DMS153 treated with DMSO at 0.1 percent for 48 hours (cell line): ENCODE measurements around the gene IFIT3.
"Not testable (repeated sequence)": the region's sequence is repeated elsewhere in the genome, so short reads cannot be mapped to it uniquely, and the experiment has no call there.

Experiments used
- DNase-seq: peaks from one replicate; lab custom pipeline; 2025; ENCODE audit not compliant: unreplicated experiment; lab: John Stamatoyannopoulos, UW

Gene IFIT3, protein sequence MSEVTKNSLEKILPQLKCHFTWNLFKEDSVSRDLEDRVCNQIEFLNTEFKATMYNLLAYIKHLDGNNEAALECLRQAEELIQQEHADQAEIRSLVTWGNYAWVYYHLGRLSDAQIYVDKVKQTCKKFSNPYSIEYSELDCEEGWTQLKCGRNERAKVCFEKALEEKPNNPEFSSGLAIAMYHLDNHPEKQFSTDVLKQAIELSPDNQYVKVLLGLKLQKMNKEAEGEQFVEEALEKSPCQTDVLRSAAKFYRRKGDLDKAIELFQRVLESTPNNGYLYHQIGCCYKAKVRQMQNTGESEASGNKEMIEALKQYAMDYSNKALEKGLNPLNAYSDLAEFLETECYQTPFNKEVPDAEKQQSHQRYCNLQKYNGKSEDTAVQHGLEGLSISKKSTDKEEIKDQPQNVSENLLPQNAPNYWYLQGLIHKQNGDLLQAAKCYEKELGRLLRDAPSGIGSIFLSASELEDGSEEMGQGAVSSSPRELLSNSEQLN

GRCh38 chr10:89327803-89328441, at the start of gene IFIT3:
Gene IFIT3 (plus strand): TSS chr10:89327997. CDS start chr10:89328074, 77 bp downstream.
- peak; percentile 32 for DNase-seq

DNA sequence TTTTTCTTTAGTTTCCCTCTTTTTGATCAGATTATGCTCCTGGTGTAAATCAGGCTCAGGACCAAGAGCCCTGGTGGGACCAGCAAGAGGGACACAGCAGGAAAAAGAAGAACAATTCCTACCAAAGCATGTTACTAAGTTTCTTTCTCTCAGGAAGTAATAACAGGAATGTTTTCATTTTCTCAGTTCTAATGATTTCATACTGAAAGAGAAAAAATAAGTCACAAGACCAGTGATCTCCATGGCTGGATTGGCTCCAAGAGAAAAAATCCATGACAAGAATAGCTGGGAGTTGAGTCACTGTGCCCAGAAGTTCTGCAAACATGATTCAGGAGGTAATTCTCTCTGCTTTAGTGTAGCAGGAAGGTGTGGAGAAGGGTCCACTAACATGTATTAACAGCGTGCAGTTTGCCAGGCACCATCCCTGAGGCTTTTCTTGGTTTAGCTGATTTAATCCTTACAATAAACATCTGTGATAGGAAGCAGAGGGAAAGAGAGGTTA, 49.7 kb upstream of the IFIT3 start:
- no peak for DNase-seq

GRCh38 chr10:89278900-89279392, 48.9 kb upstream of the IFIT3 start:
- no peak for DNase-seq

- no peak for DNase-seq
Observed at GRCh38 chr10:89279421-89279869, 48.4 kb upstream of the IFIT3 start.

DNA sequence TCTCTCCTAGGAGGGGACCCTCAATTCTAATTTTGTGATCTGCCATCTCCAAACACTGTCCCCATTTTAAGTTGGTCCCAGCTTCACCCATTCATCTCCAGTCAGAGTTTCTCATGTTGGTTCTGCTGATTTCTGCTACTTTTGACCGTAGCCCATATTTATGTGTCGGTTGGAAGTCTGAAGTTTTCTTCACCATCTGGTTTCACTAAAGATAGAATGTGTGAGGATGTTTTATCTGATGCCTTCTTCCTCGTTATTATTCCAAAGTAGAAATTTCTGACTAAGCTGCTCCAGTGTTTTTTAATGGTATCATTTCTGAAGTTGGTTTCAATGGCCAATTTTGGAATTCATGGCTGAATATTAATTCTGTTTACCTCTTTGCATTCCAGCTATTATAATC, 47.3 kb upstream of the IFIT3 start:
- no peak for DNase-seq

DNA sequence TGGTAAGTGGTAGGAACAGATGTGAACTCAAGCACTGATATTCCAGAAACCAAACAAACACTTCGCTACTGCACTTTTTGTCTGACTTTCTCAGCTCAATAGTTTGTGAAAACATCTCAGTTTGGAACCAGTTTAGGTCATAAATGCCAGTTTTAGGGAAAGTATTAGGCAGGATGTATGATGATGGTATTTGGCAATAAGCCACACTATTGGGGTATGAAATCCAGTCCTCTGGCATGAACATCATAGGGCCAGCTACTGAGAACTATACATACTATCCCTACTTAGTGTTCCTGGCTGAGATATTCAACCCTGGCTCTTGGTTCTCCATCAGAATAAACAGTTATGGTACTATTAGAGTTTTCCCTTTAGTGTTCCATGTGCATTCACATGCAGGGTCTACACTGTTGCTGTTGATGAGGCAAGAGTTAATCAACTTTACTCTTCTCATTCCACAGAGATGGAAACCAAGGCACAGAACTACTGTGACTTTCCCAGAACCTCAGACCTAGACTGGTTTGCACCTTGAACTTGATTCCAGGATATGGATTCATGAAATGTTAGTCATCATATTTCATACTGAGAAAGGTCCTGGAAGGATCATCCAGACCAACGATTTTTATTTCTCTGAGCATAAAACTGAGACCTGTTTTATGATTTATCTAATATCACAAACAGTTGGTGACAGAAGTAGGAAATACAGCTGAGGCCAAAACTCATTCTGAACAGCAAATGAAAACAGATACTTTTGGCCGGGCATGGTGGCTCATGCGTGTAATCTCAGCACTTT, 46.0 kb upstream of the IFIT3 start:
- no peak for DNase-seq

GRCh38 chr10:89283025-89283935, 44.5 kb upstream of the IFIT3 start:
- DNase-seq, result peak; percentile 75

DNA sequence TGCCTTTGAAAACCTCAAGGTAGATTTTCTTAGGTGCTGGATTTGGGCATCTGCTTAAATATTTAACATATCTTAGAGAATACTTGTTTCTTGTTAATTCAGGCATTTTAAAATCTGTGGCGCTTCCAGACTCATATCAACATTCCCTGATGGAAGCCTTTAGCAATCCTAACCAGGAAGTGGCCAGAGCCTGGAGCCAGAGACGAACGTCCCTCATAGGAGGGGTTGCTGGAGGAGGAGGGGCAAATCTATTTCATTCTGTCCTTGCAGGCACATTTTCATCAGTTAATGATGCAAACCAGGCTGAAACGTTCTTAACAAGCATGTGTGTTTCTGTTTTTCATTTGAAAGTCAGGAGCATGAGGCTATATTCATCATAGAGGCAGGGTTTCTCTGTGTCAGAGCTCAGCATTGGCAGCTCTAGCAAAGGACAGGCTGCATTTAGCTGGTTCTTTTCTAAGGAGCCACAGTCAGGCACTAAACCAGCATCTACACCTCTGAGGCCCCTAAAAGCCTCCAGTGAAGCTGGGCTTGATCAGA, 43.8 kb upstream of the IFIT3 start:
- DNase-seq, result peak; percentile 75

DNA sequence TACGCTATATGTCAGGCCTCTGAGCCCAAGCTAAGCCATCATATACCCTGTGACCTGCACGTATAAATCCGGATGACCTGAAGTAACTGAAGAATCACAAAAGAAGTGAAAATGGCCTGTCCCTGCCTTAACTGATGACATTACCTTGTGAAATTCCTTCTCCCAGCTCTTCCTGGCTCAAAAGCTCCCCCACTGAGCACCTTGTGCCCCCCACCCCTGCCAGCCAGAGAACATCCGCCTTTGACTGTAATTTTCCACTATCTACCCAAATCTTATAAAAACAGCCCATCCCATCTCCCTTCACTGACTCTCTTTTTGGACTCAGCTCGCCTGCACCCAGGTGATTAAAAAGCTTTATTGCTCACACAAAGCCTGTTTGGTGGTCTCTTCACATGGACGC, 43.1 kb upstream of the IFIT3 start:
- DNase-seq, result not testable (repeated sequence)

GRCh38 chr10:89285303-89285702, 42.5 kb upstream of the IFIT3 start:
- not testable (repeated sequence) for DNase-seq

- DNase-seq, result no peak
Observed at GRCh38 chr10:89294721-89295239, 33.0 kb upstream of the IFIT3 start.

GRCh38 chr10:89295597-89295996, 32.2 kb upstream of the IFIT3 start:
- no peak for DNase-seq

GRCh38 chr10:89296220-89296648, 31.6 kb upstream of the IFIT3 start:
- DNase-seq, result no peak

GRCh38 chr10:89297356-89297755, 30.4 kb upstream of the IFIT3 start:
- DNase-seq, result no peak

DNA sequence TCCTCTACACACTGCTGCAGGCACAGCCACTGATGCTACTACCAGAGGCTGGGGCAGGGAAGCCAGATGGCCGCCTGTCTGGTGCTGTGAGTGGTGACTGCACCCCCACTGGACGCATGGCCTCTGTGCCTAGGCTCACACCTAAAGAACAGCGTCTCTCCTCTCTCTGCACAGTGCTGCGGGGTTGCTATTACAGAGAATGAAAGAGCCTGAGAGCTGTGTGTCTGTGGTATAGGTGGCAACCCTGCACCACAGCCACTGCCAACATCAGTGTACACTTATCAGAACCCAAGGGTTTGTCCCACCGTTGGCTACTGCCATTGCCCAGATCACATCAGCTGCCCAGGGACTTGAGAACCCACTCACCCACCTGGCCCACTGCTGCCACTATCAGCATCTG, 30.0 kb upstream of the IFIT3 start:
- no peak for DNase-seq

DNA sequence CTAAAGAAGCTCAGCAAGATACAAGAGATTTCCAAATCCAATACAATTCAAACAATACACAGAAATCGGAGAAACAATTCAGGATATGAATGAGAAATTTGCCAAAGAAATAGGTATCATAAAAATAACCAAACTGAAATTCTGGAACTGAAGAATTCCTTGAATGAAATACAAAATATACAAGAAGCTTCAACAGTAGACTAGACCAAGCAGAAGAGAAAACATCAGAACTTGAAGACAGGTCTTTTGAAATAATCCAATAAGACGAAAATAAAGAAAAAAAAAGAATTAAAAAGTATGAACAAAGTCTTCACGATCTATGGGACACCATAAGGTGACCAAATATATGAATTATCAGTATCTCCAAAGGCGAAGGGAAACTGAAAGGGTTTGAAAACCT, 28.8 kb upstream of the IFIT3 start:
- no peak for DNase-seq

DNA sequence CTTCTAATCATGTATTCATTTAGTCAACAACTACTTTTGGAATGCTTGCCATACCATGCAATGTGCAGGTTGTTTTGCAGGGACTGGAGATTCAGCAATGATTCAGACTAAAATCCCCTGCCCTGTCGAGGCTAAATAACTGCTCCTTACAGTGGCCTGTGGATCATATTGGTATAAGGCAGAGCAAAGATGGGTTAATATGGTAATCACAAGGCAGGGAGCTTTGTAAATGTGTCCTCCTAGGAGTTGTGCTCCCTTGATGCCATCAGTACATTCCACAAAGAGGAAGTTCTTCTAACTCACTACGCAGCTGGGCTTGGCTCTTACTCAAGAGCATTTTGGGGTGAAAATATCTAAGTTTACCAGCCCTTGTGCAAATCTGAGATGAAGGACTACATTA, 26.6 kb upstream of the IFIT3 start:
- no peak for DNase-seq

DNA sequence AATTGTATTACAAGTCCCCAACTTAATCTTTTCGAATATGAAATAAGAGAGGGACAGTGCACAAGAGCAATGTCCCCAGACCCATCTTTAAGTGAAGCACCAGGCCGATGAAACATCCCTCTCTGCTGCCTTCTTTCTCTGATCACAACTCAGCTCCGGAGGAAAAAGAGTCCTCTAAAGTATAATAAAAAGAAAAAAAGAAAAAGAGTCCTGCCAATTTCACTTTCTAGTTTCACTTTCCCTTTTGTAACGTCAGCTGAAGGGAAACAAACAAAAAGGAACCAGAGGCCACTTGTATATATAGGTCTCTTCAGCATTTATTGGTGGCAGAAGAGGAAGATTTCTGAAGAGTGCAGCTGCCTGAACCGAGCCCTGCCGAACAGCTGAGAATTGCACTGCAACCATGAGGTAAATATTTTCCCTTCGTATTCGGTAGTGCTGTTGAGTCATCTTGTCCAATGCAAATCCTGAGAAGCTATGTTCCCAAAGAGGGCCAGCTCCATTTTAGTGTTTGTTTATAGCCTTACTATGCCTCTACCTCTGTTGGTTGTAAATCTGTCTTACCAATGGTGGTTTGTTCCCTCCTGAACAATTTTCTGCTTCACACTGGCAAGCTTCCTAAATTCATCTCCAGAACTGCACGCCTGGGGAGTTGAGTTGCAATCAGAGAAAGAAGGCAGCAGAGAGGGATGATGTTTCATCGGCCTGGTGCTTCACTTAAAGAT, 25.9 kb upstream of the IFIT3 start, which contains the start of gene IFIT2:
Gene IFIT2 (plus strand): TSS at position 326 of the 725 bp plus-strand sequence. CDS start 78 bp downstream, at position 404.
- peak; percentile 51 for DNase-seq

GRCh38 chr10:89302625-89303024, 25.2 kb upstream of the IFIT3 start:
- no peak for DNase-seq
